ENCODE results near the gene PADI2.
A peak's percentile ranks its signal among the peaks of the same experiment; 100 is the strongest.

The PADI2 gene

DNA sequence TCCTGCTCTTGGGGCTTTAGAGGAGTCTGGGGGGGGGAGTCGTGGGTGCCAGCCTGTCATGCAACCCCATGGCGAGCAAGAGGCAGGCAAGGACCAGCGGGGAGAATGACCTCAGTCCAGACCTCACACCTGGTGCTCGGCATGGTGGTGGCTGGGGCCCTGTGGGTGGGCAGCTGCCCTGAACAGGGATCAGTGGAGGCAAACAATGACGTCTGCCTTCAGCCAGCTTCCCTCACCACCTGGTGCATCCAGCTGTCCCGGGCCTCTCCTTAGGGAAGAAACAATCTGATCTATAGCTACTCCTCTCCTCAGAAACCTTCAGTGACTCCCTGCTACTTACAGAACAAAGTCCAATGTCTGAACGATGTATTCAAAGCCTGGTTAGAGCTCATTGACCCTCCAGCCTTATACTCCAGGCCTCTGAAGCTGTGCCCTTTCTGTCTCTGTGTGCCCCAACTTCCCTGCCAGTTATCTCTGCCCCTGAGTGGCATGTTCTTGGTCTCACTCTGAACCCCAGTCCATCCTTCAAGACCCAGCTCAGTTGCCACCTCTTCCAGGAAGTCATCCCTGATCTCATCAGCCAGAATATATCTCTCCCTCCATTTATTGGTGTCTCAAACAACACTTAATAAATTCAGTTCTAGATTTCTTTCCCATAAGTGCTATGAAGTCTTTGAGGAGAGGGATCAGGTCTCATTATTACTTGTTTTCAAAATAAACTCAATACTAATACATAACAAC, 6.6 kb downstream of the PADI2 start:
- no peak for DNase-seq

DNA sequence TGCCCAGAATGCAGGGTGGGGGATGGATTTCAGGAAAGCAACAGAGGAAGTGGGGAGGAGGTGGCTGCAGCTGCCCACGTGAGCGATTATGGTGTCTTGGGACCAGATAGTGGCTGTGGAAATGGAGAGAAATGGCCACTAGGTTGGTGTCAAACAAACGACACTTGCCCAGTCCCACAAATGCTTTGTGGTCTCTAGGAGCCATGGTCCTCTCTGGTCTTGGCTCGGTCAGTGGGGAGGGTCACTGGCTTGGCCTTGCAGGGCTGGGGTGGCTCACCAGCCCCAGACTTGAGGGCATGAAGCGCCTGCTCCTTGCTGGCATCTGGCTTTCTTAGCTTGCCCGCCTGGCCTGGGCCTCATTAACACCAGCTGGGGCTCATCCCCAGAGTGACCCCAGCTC, 7.2 kb downstream of the PADI2 start:
- DNase-seq = no peak

DNA sequence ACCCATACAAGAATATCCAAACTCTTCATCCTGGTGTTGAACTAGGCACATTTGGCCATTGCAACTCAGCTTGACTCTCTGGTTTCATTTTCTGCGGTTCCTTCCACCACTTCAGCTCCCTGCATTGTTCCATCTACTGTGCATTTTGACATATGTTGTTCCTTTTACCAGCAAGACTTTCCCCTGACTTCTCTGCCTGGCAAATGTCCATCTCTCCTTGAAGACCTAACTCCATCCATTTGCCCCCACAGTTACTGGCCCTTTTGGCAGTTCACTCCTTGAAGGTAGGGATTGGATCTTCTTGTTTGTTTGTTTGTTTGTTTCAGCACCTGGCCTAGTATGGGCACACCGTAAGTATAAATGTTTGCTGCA, 8.7 kb downstream of the PADI2 start:
- no peak for DNase-seq

DNA sequence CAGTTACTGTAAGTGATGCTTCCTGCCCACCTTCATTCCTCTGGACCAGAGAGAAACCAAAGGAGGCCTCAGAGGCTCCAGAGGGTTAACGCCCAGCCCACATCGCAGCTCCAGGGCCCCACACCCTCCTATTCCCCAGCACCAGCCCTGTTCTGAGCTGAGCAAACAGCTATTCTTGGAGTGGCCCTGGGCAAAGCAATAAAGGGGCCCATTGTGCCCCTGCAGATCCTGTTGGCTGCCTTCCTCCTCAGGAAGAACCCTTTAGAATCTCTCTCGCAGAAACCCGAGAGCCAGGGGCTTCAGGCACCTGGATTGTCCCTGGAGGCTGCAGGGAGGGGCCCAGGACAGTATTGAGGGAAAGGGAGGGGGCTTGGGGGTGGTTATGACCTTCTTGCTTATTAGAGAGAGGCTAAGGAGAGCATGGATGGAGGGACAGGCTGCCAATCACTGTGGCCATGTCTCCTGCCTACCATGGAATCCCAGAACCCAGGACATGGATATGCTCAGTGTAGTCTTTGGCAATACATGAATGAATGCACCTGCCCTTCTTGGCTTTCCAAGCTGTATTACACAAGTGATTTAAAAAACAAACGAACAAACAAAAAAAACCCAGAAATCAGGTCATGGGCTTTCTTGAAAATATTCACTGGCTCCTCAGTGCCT, 9.2 kb downstream of the PADI2 start:
- no peak for DNase-seq

DNA sequence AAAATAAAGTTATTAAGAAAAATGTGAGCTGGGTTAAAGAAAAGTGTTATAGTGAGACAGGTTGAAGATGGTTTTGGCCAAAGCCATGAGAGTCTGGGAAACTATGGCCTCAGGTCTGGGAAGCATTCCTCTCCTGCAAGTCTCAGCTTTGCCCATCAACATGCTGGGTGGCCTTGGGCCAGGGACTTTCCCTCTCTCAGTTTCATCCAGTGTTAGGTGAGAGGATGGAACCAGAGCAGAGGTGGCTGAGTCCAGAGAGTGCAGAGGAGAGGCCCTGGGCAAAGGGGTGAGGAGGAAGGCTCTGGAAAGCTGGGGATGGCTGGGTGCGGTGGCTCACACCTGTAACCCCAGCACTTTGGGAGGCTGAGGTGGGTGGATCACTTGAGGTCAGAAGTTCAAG, 10.5 kb downstream of the PADI2 start:
- DNase-seq = no peak

DNA sequence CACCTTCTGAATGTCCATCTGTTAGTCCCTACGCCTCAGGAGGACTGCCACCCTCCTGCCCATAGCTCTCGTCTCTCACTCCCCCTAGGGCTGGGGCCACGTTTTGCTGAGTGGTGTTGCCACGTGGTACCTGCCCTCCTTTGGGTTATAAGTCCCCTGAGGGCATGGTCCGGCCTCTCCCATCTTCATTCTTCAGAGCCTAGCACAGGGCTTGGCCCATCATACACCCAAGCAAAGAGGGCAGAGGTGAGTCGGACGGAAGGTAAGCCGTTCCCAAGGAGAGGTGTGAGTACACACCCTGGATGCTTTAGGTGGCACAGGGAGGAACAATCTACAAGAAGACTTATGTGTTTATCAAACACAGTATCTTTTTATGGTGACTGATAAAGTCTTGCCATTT, 10.9 kb downstream of the PADI2 start:
- no peak for DNase-seq

DNA sequence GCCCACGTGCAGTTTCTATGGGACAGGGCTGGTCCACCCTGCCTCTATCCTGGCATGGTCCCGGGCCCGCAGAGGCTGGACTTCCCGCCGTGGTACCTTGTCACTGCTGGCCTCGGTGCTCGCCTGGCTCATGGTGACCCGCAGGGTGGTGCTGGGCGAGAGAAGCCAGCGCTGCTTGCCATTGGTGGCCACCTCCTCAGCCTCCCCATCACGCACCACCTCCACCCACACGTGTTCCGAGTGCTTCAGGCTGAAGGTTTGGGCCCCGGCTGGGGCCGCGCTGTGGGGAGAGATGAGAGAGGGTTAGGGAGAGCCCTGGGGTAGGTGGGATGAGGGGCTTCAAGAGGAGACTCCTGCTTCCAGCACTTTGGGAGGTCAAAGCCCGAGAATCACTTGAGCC, 14.5 kb downstream of the PADI2 start:
- no peak for DNase-seq

DNA sequence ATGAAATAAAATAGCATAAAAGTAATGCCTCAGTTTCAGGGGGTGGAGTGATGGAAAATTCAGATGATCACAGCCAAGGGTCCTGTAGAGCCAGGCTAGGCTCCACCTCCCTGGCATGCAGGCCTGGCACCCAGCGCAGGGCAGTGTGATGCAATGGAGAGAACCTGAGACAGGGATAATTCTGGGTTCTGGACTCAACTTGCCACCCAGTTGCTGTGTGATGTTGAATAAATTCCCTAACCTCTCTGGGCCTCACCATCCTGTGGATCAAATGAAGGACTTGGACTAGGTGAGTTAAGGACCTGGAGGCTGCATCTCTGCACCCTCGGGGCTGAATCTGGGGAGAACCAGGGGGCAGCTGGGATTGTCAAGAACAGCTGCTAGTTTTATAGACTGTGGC, 17.0 kb downstream of the PADI2 start:
- DNase-seq = no peak

DNA sequence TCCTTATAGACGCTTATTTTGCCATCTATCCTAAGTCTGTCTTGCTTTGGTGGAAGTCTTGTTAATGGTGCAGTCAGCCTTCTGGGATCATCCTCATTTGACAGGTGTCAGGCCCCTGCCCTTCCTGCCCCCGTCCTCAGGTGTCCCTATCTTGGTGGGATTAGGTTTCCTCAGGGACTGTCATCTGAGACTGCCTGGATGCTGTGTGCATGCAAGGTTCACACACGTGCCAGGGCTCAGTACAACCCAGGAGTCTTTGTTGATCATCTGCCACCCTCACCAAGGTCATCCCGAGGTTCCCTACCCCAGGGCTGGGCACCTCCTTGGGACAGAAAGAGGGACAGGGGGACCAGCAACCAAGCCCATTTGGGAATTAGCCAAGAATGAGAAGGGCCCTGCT, 18.0 kb downstream of the PADI2 start:
- DNase-seq = peak; percentile 76

DNA sequence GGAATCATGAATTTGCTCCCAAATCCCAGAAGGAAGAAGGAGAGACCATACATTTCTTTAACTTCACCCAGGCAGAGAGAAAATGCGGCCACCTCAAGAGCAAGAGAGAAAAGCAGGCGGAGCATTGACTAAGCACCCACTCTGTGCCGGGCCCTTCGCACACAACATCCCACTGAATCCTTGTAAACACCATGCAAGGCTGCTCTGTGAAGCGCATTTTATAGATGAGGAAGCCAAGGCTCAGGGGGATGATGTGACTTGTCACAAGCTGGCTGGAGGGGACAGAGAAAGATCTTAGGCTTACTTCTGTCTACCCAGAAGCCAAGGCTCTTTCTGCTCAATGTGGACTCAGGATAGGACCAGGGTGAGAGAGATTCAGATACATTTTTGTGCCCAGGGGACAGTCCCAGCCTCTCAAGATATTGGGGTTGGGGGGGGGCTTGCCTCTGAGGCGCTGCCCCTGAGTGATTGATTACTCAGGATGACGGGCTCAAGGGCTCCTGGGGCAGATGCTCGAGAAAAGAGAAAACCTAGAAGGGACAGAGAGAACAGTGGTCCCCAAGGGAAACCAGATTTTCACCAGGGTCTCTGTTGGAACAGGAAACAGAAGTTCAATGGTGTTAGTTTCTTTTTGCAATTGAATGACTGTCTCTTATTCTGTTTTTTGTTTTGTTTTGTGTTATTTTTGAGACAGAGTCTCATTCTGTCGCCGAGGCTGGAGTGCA, 19.5 kb downstream of the PADI2 start:
- no peak for DNase-seq

DNA sequence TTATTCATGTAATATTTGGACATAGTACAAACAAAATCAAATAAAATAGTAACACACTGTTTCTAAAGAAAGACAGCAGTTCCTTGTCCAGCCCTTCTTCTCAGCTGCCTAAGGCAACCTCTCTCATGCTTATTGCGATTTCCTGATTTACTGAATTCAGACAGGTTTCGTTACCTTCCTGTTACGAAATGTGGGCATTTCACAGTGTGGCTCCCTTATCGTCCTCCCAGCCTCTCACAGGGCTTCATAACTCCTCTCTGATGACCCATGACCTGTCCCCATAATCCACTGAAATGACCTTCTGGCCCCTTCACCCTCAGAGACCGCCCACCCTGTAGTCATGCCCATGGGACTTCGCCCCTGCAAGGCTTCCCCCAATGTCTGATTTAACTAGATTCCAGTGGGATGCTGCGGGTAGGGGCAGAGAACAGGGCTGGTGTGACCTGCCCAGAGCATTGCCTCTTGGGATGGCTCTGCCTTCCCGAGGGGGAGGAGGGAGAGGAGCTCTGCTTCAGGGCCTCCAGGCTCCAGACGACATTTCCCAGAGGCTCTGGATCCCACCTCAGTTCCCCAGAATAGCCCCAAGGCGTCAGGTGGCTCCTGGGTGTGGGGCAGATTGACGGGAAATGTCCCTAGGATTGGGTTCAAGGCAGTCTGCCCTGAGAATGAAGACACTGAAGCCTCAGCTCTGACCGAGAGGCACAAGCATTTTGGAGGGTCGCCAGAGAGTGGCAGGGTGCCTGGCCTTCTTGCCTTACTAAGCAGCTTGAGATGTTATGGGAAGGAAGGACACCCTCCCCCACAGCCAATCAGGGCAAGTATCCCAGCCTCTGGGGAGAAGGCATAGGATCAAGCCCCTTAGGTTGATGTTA, 20.6 kb downstream of the PADI2 start:
- peak; percentile 25 for DNase-seq

DNA sequence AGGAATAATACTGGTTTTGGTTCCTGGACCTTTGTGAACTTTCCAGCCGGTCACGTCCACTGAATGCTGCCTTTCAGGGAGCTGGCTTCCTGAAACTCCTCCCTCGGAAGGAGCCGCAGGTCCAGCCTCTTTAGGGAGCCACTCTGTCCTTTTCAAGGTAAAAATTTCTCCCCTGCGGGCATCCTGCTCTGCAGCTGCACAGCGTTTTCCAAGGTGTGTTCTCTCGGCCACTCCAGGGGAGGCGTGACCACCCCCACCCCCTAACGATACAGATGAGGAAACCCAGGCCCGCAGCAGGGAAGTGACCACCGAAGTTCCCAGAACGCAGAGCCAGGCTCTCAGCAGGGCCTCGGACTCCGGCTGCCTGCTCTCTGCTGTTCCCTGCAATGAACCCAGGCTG, 21.5 kb downstream of the PADI2 start:
- no peak for DNase-seq

DNA sequence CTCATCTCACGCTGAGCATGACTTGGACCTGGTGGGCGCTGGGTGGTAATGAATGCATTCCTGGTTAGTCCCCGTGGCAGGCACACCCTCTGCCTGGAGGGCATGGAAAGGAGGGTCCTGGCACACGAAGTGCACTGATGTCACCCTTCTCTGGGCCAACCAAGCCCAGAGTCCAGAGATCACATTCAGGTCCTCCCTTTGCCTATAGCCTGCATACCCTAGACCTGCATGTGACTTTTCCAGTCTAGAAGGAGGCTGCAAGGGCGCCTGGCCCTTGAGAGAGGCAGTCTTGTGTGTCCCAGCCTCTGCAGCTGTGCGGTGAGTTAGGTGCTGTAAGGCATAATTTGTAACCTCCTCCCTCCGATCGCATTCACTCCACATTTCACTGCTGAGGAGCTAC, 22.1 kb downstream of the PADI2 start:
- no peak for DNase-seq

DNA sequence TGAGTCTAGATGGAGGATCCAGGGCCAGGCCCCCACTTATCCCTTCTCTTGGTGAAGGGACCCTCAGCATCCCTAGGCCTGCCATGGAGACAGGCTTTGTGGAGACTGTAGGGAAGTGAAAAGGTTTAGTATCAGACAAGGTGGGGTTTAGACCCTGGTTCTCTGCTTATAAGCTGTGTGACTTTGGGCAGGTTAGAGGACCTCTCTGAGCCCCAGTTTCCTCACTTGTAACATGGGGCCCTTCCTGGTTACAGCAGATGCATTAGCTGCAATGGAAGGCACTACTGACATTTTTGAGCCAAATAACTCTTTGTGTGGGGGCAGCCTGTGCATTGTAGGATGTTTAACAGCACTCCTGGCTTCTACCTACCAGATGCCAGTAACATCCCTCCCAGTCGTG, 22.7 kb downstream of the PADI2 start:
- DNase-seq = no peak

DNA sequence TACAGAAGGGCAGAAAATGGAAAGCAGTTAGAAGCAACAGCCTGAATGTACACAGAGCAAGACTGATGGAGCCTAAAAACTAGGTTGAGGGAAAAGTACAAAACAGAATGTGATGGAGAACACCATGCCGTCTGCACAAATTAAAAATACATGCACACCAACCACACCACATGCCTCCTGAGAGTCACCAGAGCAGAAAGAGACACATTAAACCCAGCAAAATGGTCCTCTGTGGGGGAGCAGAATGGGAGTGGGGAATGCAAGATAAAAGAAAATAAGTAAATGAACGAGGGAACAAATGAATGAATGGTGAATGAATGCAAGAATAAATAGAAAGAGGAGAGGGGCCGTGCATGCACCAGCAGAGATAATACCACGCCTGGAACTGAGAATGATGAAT, 24.1 kb downstream of the PADI2 start:
- DNase-seq = no peak

DNA sequence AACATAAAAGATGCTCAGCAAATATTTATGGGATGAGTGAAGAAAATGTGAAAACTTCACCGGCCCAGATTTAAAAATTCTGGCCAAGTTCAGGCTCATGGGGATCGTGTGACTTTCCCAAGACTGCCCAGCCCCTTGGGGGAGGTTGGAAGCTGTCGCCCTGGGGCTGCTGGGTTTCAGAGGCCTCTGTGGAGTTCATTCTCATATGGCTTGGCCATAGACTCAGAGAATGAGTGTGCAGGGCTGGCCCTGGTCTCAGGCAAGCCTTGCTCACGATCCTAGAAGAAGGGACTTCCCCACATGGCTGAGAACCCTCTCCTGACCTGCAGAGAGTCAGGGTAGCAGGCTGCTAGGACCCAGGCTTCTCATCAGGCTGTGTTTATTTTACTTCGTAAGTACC, 24.6 kb downstream of the PADI2 start:
- DNase-seq = no peak

DNA sequence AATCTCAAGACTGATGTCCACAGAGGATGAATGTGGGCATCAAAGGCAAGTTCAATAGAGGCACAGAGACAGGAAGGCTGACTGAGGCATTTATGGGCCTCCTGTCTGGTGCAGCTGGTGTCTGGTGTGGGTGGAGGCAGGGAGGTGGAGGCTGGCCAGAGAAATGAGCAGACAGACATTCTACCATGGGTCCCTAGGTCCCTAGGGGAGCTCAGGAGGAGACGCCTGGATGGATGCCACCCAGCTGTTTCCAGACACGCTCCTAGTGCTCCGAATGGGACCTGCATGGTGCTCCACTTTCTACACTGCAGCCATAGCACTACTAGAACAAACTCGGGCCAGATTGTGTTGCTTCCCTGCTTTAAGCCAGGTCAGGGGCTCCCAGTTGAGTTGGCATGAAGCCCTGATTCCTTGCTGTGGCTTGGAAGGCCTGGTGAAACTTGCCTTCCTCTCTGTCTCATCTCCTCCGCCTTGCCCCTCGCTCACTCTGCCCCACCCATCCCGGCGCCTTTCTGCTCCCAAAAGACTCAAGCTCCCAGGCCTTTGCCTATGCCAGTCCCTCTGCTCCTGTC, 25.3 kb downstream of the PADI2 start:
- no peak for DNase-seq

DNA sequence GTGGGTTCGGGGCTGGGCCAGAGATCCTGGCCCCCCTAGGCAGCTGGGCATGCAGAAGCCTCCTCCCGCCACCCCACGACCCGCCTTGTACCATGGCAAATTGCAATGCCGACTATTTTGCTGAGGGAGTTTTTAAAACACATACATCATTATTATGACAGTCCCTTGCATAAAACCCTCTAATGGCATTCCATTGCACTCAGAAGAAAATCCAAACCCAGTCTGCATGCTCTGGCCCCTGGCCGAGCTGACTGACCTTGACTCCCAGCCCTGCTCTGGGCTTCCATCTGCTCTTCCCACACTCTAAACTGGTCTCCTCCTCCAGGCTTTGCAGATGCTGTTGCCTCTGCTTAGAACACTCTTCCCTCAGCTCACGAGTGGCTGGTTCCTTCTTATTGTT, 28.0 kb downstream of the PADI2 start:
- no peak for DNase-seq

DNA sequence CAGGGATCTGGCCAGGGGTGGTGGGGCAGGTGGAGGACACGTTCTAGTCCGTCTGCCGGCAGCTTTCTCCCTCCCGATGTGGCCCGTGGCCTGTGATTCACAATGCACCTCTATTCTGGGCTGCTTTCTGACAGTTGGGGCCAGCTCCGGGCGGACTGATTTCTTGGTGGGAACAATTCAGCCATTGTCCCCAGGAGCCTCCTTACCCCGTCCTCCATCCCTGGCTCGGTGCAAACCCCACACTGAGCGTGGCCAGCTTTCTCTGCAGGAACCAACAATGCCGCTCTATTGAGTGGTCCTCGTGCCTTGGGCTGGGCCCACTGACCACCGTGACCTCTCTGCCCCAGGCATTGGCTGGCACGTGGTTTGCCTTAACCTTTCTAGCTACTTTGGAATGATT, 29.7 kb downstream of the PADI2 start:
- no peak for DNase-seq

DNA sequence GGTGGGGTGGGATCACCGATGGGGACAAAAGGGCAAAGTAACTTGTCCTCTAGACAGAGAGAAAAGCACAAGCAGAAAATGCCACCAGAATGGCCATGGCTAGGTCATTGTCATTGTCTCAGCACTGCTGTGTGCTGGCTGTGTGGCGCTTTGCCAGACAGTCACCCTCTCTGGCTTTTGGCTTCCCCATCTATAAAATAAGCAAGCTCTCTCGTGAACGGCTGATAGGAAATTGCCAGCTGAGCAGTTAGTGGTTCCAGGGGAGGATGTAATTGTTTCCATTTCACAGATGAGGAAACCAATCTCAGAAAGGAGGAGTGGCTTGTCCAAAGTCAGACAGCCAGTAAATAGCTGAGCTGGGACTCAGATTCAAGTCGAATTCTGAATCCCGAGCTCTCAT, 32.5 kb downstream of the PADI2 start:
- no peak for DNase-seq

DNA sequence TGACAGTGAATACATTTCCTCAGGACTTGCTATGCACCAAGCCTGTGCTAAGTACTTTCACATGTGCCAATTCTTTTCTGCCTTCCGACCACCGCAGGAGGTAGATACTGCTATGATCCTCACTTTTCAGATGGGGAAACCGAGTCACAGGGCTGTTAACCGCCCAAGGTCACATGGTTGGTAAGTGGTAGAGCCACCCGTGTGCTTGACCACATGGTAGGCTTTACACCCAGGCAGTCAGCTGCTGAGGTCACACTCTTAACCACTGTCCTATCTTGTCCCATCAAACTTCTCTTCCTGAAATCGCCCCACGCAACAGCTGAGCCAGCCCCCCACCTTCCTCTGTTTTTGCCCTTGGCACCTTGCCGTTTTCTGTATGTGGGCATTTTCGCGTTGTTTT, 34.5 kb downstream of the PADI2 start:
- DNase-seq = no peak

DNA sequence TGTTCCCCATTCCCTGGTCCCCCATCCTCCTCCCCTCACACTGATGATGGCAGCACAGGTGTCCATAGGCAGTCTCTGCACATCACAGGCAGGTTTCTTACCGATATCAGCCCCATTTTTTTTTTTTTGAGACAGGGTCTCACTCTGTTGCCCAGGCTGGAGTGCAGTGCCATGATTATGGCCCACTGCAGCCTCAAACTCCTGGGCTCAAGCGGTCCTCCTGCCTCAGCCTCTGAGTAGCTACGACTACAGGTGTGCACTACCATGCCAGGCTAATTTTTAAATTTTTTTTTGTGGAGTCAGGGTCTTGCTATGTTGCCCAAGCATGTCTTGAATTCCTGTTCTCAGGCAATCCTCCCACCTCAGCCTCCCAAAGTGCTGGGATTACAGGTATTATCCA, 36.5 kb downstream of the PADI2 start:
- DNase-seq = no peak

DNA sequence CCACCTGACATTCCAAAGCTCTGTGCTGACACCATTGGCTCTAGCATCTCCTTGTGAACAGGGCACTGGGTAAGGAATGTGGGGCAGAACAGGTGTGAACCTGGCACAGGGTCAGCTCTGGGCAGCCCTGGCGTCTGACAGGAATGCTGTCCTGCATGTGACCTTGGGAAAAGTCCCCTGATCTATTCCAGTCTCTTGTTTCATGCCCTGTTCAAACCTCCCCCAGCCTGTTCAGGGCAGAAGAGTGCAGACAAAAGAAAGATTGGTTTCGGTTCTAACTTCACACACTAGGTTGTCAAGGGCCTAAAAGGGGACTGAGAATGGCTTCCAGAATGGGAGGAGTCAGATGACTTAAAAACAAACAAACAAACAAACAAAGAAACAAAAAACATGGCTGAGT, 37.8 kb downstream of the PADI2 start:
- DNase-seq = no peak
